GM19324 (cell line): ENCODE measurements around the gene IRX3.

Experiments
- ATAC-seq: cut with Tn5 transposase; IDR thresholded peaks from one replicate; pipeline ENCODE4 v1.9.1; 2021; ENCODE audit warnings: mild to moderate bottlenecking, moderate library complexity; ENCODE audit not compliant: unreplicated experiment, low FRiP score

Gene IRX3

DNA sequence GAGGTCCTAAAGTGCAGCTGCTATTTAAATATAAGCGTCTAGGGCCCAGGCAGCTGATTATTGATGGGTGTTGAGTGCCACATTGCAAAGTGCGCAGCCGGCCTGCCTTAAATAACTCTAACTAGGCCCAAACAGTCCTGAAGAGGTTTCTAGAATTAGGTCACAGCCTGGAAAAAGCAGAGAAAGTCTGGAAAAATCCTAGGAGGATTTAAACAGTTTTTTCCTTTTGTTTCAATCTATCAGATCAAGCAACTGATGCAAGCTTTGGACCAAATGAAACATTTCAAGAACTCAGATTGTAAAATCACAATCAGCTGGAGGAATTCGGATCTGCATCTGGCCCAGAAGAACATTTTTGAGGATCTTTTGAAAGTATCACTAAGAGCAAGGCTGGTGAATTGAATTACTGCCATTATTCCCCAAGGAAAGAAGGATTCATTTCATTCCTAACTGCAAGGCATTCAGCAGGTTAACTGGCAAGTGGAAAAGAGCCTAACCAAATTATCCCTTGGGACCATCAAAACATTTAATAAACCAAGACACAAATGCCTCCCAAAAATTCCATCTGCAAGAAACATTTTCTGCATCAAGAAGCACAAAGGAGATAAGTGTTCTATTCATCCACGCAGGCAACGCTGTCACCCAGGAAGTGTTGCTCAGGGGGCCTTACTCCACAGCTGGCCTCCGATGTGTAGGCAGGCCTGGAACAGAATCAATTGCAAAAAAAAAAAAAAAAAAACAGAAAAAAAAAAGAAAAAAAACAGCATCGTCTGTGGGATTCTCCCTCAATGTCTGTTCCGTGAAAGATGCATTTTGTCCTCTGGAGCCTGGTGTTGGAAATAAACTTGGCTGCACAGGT, 46.1 kb downstream of the IRX3 start:
- no peak for ATAC-seq

- no peak for ATAC-seq
Measured at GRCh38 chr16:54239456-54239855, 47.1 kb downstream of the IRX3 start.

DNA sequence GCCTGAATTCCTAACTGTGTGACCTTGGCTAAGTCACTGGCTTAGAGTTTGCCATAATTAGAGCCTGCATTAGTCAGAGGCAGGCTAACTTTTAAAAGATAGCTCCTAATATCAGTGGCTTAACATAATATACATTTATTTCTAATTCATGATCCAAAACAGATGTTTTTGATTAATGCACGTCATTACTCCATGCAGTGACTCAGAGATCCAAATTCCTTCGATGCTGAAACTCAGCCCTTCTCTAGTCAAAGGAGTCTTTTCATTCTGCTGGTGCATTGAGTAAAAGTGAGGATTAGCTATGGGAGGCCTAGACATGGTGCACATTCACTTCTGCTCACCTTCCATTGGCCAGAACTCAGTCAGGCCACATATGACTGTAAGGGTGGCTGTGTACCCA, 49.8 kb downstream of the IRX3 start:
- no peak for ATAC-seq

GRCh38 chr16:54233615-54234014, 53.0 kb downstream of the IRX3 start:
- no peak for ATAC-seq
